Measurements from ENCODE around the gene ZNF217. TPM values are rescaled to one million over a fixed set of nuclear protein-coding genes. Genes with fewer than 3 reads are reported as not detected.
"Not testable (repeated sequence)": the region's sequence is repeated elsewhere in the genome, so short reads cannot be mapped to it uniquely, and the experiment has no call there.

The ZNF217 gene
- total RNA-seq, 1 donor from 2014 or later, result 7.0 TPM

DNA sequence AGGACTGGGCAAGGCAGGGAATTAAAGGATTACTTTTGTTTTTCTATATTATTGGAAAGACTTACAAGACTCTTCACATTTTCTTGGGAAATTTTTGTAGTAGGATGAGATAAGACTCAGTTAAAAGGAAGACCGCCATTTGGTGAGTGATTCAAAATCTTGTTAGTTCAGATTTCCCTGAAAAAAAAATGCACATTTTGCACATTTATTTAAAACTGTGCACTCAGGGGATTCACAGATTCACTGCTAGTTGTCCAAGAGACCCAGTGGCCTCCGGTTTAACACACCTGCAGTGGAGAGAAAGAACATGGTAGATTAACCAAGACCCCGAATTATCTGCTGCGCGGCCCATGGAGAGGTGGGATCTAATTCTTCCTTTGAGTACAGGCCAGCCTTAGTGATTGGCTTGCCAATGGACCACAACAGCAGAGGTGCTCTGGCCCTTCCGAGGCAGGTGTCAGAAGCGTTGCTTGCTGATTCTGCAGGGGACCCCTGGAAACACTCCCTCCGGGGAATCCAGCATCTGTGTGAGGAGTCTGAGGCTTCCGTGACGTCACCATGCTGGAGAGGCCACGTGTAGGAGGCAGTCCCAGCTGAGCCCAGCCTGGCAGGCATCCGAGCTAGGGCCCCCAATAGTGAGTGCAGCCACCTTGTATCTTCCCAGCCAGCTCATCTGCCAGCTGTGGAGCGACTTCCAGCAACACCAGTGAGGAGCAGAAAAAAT, 68.9 kb downstream of the ZNF217 start:
- intact Hi-C loops (cut with DNase I), result no loop called here
- no peak for DNase-seq
- ATAC-seq (ENCODE audit: poor library complexity), result no peak

GRCh38 chr20:53523615-53524014, 70.0 kb downstream of the ZNF217 start:
- intact Hi-C loops (cut with DNase I); DNase-seq; ATAC-seq (ENCODE audit: poor library complexity): not testable (repeated sequence)

GRCh38 chr20:53522696-53523095, 70.9 kb downstream of the ZNF217 start:
- intact Hi-C loops (cut with DNase I), result no loop called here
- DNase-seq (no peak), ATAC-seq (ENCODE audit: poor library complexity) (no peak)

DNA sequence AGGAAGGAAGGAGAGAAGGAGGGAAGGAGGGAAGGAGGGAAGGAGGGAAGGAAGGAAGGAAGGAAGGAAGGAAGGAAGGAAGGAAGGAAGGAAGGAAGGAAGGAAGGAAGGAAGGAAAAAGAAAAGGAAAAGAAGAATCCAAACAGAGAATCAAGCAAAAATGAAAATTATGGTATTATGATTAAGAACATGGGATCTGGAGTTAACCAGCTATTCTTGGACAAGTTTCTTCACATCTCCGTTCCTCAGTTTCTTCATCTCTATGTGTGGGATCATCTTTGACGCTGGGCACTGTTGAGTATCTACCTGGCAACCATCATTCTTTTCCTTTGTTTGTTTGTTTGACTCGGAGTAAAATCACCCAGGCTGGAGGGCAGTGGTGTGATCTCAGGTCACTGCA, 71.6 kb downstream of the ZNF217 start:
- ATAC-seq (ENCODE audit: poor library complexity), result no peak
- intact Hi-C loops (cut with DNase I), result no loop called here

GRCh38 chr20:53521421-53521820, 72.2 kb downstream of the ZNF217 start:
- DNase-seq; ATAC-seq (ENCODE audit: poor library complexity); intact Hi-C loops (cut with DNase I): not testable (repeated sequence)

More for the DNA sequence above, 71.6 kb downstream of the ZNF217 start:
- DNase-seq, result no peak

DNA sequence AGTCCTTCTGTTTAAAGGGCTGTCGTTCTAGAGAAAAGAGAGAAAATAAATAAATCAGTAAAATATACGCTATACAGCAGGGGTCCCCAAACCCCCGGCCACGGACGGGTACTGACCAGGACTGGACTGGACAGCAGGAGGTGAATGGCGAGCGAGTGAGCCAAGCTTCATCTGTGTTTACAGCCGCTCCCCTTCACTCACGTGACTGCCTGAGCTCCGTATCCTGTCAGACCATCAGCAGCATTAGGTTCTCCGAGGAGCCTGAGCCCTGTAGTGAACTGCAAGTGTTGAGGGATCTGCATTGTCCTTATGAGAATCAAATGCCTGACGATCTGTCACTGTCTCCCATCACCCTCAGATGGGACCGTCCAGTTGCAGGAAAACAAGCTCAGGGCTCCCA, 76.5 kb downstream of the ZNF217 start:
- ATAC-seq (ENCODE audit: poor library complexity), result no peak
- DNase-seq, result no peak
- intact Hi-C loops (cut with DNase I), result no loop called here
